HG03280 (cell line): ENCODE results near the gene HERC2.
A peak's percentile ranks its signal among the peaks of the same experiment; 100 is the strongest.
"Not testable (repeated sequence)": the region's sequence is repeated elsewhere in the genome, so short reads cannot be mapped to it uniquely, and the experiment has no call there.

Experiments used
- ATAC-seq: cut with Tn5 transposase; IDR thresholded peaks from one replicate; pipeline ENCODE4 v1.9.1; 2021; ENCODE audit warnings: mild to moderate bottlenecking, moderate library complexity; ENCODE audit not compliant: unreplicated experiment

HERC2 gene

DNA sequence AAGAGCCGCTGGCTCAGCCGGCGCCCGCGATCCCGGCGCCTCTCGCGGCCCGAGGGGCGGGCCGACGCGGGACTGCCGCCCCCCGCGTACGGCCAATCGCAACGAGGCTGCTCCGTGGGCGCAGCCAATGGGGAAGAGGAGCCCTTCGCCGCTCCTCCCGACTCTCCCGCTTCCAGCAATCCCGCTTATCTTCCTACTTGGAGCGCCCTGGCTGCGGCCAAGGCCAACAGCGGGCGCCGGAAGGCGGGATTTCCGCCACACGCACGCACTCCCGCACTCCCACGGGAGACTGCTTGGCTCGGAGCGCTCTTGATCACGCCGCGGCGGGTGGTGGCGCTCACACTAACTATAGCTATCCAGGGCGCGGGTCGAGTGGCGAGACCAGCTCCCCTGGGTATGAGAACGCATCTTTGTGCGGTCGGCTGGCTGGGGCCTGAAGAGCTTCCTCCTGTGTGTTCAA, at the start of gene HERC2:
Gene HERC2, minus strand, starts transcription at position 51 of the 460 bp plus-strand sequence. CDS start 746 bp downstream, outside the sequence.
- ATAC-seq = not testable (repeated sequence)

- ATAC-seq = not testable (repeated sequence)
Observed at GRCh38 chr15:28365502-28365901, 43.5 kb upstream of the HERC2 start.

DNA sequence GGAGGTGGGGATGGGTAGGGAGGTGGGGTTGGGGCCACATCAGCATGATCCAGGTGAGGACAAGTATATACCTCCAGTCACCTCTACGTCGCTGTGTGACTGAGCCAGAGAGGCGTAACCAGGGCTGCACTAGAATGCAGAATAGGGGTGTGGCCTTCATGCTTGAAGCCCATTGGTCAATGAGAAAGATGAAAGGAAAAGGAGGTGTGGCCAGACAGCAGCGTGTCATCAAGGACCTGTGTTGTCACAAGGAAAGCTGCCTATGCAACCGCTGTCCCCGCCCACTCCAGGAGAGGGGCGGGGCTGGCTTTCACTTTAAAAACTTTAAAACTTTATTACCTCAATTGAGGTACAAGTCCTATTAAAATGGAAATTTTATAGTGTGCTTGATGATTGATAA, 36.0 kb upstream of the HERC2 start, which contains the start of gene GOLGA6L24:
Gene GOLGA6L24, minus strand, starts transcription at position 101 of the 400 bp plus-strand sequence. Its CDS starts 61 bp downstream, at position 40.
- ATAC-seq = not testable (repeated sequence)

- not testable (repeated sequence) for ATAC-seq
Observed at GRCh38 chr15:28321358-28322078, 461 bp downstream of the HERC2 start.

DNA sequence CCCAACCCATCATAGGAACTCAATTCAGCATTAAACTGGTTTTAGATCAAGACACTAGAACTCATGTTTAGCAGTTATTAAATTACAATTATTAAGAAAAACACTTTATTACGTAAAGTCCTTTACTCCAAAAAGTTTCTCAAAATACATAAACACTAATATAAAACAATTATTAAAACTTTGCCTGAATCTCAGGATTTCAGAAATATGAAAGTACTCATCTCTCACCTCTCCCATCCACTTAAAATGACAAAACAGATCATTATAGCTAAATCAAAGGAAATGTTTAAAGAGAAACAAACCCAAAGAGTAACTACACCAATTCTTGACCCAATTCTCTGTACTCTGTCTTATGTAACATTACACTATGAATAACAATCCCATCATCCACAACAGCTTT, 2.3 kb downstream of the HERC2 start:
- ATAC-seq = not testable (repeated sequence)

GRCh38 chr15:28318828-28319227, 3.2 kb downstream of the HERC2 start:
- ATAC-seq = not testable (repeated sequence)

GRCh38 chr15:28318122-28318521, 3.9 kb downstream of the HERC2 start:
- ATAC-seq = not testable (repeated sequence)

- not testable (repeated sequence) for ATAC-seq
Observed at GRCh38 chr15:28316958-28317357, 5.0 kb downstream of the HERC2 start.

DNA sequence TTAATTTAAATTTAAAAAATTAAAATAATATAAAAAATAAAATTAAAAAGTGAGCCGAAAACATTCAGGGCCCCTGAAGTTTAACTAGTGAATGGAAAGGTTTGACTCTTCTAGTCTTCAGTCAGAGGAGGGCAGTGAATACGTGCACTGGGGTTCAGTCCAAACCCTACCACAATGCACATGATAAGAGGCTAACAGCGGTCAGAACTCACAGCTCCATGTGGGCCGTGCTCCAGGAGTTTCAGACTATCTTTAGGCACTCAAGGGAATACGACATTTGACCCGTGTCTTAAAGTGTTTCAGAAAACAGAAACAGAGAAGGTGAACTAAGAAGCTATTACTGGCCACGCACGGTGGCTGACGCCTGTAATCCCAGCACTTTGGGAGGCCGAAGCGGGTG, 11.5 kb downstream of the HERC2 start:
- not testable (repeated sequence) for ATAC-seq

DNA sequence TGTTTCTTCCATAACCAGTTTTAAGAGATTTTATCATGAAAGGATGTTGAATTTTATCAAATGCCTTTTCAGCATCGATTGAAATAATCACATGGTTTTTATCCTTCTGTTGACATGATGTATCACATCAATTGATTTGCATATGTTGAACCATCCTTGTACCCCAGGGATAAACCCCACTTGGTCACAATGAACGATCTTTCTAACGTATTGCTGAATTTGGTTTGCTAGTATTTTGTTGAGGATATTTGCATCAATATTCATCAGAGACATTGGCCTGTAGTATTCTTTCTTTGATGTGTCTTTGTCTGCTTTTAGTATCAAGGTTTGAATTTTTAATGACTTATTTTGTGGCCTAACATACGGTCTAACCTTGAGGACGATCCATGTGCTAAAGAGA, 13.3 kb downstream of the HERC2 start:
- ATAC-seq = not testable (repeated sequence)

DNA sequence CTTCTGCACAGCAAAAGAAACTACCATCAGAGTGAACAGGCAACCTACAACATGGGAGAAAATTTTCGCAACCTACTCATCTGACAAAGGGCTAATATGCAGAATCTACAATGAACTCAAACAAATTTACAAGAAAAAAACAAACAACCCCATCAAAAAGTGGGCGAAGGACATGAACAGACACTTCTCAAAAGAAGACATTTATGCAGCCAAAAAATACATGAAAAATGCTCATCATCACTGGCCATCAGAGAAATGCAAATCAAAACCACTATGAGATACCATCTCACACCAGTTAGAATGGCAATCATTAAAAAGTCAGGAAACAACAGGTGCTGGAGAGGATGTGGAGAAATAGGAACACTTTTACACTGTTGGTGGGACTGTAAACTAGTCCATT, 16.3 kb downstream of the HERC2 start:
- ATAC-seq = not testable (repeated sequence)

- ATAC-seq = not testable (repeated sequence)
Observed at GRCh38 chr15:28297434-28297833, 24.5 kb downstream of the HERC2 start.

- ATAC-seq = not testable (repeated sequence)
Observed at GRCh38 chr15:28296814-28297213, 25.2 kb downstream of the HERC2 start.

- not testable (repeated sequence) for ATAC-seq
Observed at GRCh38 chr15:28295009-28295563, 26.9 kb downstream of the HERC2 start.

- ATAC-seq = not testable (repeated sequence)
Observed at GRCh38 chr15:28294560-28294959, 27.4 kb downstream of the HERC2 start.

- ATAC-seq = no peak
Observed at GRCh38 chr15:28289694-28290463, 32.1 kb downstream of the HERC2 start.

DNA sequence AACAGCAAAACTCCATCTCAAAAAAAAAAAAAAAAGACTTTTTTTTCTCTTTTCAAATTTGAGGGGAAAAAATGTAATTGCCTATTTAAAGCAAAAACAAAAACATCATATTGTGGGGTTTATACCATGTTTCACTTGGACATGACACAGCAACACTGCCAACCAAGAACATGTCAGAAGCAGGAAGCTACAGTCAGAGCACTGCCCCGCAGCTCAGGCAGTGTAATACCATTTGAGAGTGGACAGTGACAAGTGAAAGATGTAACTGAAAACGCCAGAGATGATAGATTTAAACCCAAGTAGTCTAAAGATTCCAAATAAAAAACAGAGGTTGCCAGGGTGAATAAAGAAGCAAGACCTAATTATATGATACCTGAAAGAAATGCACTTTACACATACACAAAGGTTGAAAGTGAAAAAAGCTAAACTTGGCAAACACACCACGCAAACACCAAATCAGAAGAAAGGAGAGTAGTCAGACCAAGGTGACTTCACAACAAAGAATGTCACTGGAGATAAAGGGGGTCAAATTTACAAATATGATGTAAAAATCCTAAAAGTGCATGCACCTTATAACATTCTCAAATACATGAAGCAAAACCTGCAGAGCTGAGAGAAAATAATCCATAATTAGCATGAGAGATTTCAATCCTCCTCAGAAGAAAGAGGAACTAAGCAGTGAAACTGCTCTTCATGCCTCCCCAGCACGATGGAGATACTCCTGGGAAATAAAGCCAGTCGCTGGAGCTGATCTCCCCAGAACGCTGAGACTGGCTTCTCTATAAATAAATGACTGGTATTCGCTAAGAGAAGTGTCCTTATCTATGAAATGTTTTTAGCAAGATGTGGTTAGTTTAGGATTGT, 32.9 kb downstream of the HERC2 start:
- peak; percentile 55 for ATAC-seq

DNA sequence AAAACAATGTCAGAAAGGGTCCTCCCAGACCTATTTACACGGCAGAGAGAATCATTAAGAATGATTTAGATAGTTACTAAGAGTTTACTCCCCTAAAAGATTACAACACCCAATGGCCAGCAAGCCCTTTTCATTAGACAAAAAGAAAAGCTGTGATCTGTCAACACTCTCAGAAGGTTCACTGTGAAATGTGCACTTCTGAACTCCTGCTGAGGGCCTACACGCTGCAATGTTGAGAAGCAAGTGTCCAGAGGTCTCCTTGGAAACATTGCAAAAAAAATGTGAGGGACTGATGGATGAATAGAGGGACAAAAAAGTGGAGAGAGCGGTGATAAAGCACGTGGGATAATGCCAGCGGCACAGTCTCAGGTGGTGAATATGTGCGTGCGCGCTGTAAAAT, 35.3 kb downstream of the HERC2 start:
- not testable (repeated sequence) for ATAC-seq

DNA sequence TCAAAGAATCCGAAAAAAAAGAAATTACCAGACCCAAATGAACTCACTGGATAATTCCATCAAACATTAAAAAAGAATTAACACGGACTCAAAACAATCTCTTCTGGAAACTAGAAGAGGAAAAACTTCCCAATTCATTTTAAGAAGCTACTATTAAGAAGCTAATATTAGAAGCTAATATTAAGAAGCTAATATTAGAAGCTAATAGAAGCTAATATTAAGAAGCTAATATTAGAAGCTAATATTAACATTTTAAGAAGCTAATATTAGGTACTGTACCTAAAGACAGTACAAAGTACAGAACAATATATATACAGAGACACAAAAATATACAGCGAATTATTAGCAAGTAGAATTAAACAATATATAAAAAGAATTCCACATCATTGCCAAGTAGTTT, 35.9 kb downstream of the HERC2 start:
- ATAC-seq = no peak

GRCh38 chr15:28281876-28282275, 40.1 kb downstream of the HERC2 start:
- ATAC-seq = no peak
